ENCODE data around the gene PLPP3.
A peak's percentile ranks its signal among the peaks of the same experiment; 100 is the strongest.

PLPP3 gene

DNA sequence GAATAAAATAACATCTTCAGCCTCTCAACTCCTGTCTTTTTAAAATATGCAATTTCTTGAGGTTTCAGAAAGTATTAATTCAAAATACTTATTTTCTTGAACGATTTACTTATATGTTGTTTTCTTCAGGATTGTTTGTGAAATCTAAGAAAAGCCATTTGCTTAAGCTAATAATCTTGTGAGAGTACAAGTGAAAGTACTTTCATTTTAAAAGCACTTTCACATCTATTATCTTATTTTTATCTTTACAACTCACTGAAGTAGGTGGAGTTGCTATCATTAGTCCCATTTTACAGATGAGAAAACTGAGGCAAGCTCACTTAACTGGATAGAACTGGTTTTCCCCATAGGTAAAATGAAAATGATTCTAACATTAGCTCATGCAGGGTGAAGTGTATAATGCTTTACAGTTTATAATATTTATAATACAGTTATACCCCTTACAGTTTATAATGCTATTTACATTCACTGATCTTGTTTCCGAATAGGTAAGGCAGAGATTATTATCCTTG lies 4.7 kb upstream of the PLPP3 start:
- Mint-ChIP-seq H3K9me3 (no peaks in the 10 kb centered on the region), H3K36me3 (no peaks in the 10 kb centered on the region), H3K4me3 (no peak overlapping the region), H3K27ac (no peak overlapping the region), H3K4me1 (no peaks in the 10 kb centered on the region), H3K27me3 (peaks cover 13% of the 10 kb centered on the region)

DNA sequence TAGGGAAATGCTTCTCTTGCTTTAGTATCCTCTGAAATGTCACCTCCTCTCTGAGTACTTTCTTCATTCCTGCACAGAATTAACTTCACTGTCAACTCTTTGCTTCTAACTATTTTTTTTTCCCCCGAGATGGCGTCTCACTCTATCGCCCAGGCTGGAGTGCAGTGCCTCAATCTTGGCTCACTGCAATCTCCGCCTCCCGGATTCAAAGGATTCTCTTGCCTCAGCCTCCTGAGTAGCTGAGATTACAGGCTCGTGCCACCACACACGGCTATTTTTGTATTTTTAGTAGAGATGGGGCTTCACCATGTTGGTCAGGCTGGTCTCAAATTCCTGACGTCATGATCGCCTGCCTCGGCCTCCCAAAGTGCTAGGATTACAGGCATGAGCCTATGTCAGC lies 1.4 kb upstream of the PLPP3 start:
- no peak overlapping the region for H3K4me3 Mint-ChIP-seq
- no peaks in the 10 kb centered on the region for H3K4me1 Mint-ChIP-seq
- H3K36me3 Mint-ChIP-seq, result no peaks in the 10 kb centered on the region
- H3K27me3 Mint-ChIP-seq, result peaks cover 28% of the 10 kb centered on the region
- H3K9me3 Mint-ChIP-seq, result no peaks in the 10 kb centered on the region
- H3K27ac Mint-ChIP-seq, result no peak overlapping the region

DNA sequence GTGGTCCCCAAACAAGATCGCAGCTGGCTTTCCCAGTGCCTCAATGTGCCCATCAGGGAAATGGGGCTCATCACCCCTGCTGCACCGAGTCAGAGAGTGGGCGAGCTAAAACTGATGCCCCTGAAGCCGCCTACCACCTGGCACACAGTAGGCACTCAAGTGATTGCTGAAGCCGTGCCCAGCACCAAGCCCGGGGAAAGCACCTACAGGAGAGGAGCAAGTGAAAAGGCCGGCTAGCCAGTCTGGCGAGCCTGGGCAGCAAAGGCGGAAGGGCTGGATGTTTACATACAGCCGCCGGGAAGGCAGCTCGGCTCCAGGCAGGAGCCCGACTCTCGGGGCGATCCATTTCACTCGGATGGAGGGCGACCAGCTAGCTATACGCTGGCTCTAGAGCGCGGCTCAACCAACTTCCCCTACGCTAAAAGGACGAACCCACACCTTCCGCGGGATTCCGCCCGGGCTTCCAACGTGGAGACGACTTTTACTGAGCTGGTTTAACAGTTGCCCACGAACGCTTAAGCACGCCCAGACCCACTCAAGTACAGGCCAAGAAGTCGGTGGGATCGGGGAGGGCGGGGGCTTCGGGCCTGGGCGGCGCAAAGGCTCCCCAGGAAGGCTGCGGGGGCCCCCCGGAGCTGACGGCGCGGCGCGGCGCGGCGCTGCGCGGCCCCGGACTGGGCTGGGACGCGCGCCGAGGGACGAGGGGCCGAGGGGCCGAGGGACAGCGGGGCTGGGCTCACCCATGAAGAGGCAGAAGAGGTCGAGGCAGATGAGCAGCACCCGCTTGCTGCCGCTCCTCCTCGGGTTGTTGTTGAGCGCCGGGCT lies 1.0 kb downstream of the PLPP3 start:
- Mint-ChIP-seq H3K9me3 (no peaks in the 10 kb centered on the region), H3K4me1 (no peaks in the 10 kb centered on the region), H3K27ac (no peak overlapping the region), H3K4me3 (peak overlapping the region; percentile 39), H3K27me3 (peaks cover 30% of the 10 kb centered on the region), H3K36me3 (no peaks in the 10 kb centered on the region)

DNA sequence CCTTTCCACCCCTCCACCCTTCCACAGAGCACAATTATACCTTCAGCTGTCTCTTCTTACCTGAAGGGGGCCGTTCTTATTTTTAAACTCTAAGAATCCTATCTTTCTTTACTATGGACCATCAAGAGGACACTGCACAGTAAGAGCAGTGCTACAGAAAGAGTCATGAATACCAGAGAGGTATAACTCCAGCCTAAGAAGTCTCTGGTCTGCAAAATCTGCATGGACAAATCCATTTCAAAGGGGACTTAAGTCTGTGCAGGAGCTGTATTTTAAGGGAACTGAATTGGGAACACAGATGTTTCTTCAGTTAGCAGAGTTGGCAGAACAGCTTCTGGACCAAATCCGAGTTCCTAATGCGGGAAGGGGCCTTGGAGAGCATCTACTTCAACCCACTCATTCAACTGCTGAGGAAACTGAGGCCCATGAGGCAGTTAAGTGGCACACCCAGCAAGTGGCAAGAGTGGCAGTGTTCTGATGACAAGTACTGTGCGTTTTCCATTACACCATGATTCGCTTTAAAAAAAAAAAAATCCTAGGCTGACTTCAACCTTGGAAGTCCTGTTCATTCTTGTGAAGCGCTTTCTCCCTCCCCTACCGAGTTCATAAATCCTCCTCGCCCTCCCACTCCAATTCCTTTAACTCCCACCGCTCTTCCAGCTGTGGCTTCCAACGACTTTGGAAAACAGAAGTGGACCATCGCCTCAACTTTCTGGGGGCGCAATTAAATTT lies 1.8 kb downstream of the PLPP3 start:
- Mint-ChIP-seq H3K27me3 (peaks cover 31% of the 10 kb centered on the region), H3K36me3 (no peaks in the 10 kb centered on the region), H3K27ac (no peak overlapping the region), H3K9me3 (no peaks in the 10 kb centered on the region), H3K4me3 (no peak overlapping the region), H3K4me1 (no peaks in the 10 kb centered on the region)

DNA sequence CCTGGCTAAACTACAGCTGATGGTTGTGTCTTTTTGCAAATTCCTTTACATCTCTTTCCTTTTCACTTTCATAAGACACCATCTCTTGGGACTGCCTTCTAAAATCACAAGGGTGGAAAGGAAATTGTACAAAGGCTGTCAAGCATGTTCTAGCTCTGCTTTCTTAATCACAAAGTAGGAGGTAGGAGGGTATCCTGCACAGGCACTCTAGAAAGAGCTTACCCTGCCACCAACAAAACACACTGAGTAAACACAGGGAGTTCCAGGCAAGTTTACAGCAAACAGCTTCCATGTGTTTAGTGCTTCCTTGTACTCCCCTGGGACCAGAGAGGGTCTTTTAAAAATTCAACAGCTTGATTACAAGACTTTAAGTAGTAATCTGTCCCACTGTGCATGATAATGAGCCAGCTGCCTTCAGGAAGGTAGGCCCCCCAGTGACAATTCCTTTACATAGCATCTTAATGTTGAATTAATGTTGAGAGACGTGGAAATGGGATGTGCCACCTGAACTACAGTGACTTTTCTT lies 2.4 kb downstream of the PLPP3 start:
- Mint-ChIP-seq H3K36me3 (no peaks in the 10 kb centered on the region), H3K27me3 (peaks cover 32% of the 10 kb centered on the region), H3K9me3 (no peaks in the 10 kb centered on the region), H3K27ac (no peak overlapping the region), H3K4me3 (no peak overlapping the region), H3K4me1 (no peaks in the 10 kb centered on the region)

DNA sequence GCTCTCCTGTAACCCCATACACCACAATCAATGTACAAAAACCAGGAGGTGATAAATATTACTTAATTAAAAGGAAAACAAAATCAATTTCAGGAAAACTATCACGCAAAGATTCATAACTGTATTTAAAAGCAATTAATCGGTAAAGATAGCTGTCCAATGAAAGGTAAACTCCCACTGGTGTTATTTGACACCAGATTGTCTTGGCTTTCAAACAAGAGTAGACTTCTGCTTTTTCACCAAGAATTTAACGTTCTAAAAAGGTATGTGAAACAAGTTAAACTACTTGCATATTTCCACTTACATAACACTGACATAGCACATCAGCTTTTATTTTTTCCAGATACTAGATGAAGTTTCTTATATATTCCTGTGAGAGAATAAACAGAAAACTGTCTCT lies 3.5 kb downstream of the PLPP3 start:
- peaks cover 32% of the 10 kb centered on the region for H3K27me3 Mint-ChIP-seq
- H3K4me3 Mint-ChIP-seq, result no peak overlapping the region
- no peak overlapping the region for H3K27ac Mint-ChIP-seq
- no peaks in the 10 kb centered on the region for H3K36me3 Mint-ChIP-seq
- H3K4me1 Mint-ChIP-seq, result no peaks in the 10 kb centered on the region
- H3K9me3 Mint-ChIP-seq, result no peaks in the 10 kb centered on the region

DNA sequence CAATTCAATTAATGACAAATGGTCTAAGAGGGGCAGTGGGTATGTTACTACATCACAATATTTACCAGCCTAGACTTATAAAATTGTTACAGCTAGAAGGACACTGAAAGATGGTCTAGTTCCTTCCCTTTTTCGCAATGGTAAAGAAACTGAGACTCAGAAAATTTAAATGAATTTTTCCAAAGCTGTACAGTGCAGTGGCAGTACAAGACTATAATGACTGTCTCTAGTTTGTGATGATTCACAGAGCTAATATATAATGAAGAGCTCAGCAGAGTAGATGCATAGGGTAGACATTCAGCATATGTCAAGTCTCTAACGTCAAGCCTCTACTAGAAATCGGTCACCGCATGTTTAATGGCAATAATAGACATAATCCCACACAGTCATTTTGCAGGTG lies 4.6 kb downstream of the PLPP3 start:
- Mint-ChIP-seq H3K27ac (no peak overlapping the region), H3K36me3 (no peaks in the 10 kb centered on the region), H3K9me3 (no peaks in the 10 kb centered on the region), H3K4me3 (no peak overlapping the region), H3K4me1 (no peaks in the 10 kb centered on the region), H3K27me3 (peaks cover 24% of the 10 kb centered on the region)

DNA sequence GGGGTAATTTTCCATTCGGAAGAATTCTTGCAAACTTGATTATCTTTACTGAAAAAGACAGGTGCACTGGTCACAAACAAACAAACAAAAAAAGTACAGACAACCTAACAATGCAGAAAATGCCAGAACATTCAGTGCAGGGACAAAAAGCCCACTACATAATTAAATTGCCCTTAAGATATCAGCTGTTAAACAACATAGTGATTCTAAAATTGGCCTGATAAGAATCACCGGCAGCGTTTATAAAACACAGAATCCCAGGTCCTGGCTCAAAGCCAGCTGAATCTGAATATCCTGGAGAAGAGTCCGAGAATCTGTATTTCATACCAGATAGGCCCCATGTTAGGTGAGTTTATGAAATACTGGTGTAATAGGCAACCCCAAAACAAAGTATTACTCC lies 6.1 kb downstream of the PLPP3 start:
- Mint-ChIP-seq H3K4me1 (no peaks in the 10 kb centered on the region), H3K9me3 (no peaks in the 10 kb centered on the region), H3K36me3 (no peaks in the 10 kb centered on the region), H3K27me3 (peaks cover 19% of the 10 kb centered on the region), H3K27ac (no peak overlapping the region), H3K4me3 (no peak overlapping the region)

DNA sequence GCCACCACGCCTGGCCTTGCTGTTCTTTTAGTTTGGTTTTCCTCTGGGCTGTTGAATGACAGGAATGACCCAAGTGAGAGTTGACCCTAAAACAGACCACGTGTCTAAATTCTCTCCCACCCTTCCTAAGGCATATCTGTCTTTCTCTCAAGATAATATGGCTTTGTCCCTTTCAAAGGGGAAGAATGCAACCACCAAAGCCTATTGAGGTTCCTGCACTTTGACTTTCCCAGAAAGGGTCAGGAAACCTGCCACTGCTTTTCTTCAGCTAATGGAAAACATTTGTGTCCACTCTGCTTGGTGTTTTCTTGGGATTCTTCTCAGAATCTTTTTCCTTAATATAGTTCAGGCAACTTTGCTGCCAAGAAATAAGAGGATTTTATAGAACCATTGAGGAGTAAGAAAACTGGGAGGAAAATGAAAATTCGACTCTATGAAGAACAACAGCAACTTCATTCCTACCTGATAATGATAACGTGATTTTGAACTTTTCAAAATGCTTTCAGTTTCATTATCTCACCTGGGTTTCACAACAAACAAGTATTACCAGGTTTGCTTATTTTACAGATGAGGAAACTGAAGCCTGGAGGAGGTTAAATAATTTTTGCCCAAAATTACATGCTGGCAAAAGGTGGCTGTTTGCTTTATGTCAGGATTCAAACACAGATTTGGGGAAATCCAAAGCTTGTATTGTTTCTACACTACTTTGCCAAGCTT lies 6.9 kb downstream of the PLPP3 start:
- Mint-ChIP-seq H3K4me3 (no peak overlapping the region), H3K4me1 (no peaks in the 10 kb centered on the region), H3K9me3 (no peaks in the 10 kb centered on the region), H3K27ac (no peak overlapping the region), H3K27me3 (peaks cover 12% of the 10 kb centered on the region), H3K36me3 (no peaks in the 10 kb centered on the region)

DNA sequence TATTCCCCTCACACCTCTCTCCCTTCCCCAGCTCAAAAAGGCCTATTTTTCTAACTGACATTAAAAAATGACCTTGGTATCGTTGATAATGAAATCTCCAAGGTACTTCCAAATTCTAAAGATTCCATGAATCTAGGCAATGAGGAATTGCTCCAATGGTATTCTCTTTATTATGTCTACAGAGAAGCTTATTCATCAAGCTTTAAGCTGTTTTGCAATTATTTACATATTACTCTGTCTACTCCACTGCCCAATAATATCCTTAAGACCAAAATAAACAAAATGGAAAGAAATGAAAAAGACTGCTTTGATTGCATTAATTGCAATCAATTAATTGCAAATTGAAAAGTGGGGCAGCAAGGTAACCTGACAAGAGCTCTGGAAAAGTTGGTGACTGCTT lies 7.9 kb downstream of the PLPP3 start:
- no peaks in the 10 kb centered on the region for H3K4me1 Mint-ChIP-seq
- H3K9me3 Mint-ChIP-seq, result no peaks in the 10 kb centered on the region
- no peak overlapping the region for H3K27ac Mint-ChIP-seq
- no peak overlapping the region for H3K4me3 Mint-ChIP-seq
- no peaks in the 10 kb centered on the region for H3K36me3 Mint-ChIP-seq
- peaks cover 4% of the 10 kb centered on the region for H3K27me3 Mint-ChIP-seq

DNA sequence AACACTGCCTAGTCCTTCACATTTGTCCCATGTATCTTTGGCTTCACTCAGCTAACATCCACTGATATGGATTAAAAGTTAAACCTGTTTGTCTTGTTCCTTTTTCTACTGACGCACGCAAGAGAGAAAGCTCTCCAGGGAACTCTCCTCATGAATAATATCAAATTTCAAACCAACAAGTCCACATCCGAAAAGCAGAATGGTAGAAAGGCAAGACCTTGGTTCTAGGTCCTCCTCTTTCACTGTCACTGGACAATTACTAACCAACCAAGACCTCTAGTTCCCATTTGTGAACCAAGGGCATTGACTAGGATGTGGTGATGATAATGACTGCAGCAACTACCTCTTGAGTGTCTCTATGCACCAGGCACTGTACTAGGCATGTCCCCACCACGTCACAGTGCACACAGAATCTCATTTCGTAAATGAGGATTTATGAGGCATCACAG lies 8.4 kb downstream of the PLPP3 start:
- no peak overlapping the region for H3K27ac Mint-ChIP-seq
- peaks cover 4% of the 10 kb centered on the region for H3K27me3 Mint-ChIP-seq
- no peaks in the 10 kb centered on the region for H3K4me1 Mint-ChIP-seq
- H3K4me3 Mint-ChIP-seq, result no peak overlapping the region
- no peaks in the 10 kb centered on the region for H3K9me3 Mint-ChIP-seq
- no peaks in the 10 kb centered on the region for H3K36me3 Mint-ChIP-seq

DNA sequence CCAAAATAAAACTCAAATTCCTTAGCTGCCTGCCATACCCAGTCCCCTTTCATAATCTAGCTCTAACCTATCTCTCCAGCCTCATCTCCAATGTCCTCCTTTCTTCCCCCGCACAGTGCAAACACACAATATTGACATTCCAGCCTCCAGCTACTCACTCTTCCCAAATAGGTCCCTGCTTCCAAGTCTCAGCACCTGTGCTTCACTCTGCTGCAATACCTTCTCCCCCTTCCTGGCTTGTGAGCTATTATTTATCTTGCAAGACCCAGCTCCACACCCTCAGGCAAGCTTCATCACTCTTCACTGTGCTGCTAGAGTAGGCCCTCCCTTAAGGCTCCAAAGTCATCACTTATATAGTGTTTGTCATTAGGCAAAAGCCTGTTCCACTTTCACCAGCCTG lies 9.7 kb downstream of the PLPP3 start:
- Mint-ChIP-seq H3K4me1 (no peaks in the 10 kb centered on the region), H3K9me3 (no peaks in the 10 kb centered on the region), H3K4me3 (no peak overlapping the region), H3K27me3 (peaks cover 2% of the 10 kb centered on the region), H3K36me3 (no peaks in the 10 kb centered on the region), H3K27ac (no peak overlapping the region)

DNA sequence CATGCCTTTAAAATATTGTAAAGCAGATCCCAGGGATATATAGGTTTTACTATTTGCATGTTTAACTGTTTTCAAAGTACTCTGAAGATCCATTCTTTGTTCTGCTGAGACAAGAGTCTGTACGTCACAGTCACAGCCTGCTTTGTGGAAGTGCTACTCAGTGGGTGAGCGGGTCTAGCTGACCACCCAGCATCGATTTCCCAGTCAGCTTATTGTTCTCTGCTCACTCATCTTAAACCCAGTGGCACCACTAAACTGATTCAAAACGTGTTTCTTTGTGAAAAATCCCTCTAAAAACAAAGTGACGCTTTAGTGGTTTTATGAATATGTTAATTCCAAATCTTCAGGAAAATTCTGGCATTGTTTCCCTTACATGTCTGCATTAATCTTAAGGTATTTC lies 12.4 kb downstream of the PLPP3 start:
- Mint-ChIP-seq H3K9me3 (no peaks in the 10 kb centered on the region), H3K36me3 (no peaks in the 10 kb centered on the region), H3K27ac (no peak overlapping the region), H3K4me3 (no peak overlapping the region), H3K4me1 (no peaks in the 10 kb centered on the region), H3K27me3 (no peaks in the 10 kb centered on the region)

DNA sequence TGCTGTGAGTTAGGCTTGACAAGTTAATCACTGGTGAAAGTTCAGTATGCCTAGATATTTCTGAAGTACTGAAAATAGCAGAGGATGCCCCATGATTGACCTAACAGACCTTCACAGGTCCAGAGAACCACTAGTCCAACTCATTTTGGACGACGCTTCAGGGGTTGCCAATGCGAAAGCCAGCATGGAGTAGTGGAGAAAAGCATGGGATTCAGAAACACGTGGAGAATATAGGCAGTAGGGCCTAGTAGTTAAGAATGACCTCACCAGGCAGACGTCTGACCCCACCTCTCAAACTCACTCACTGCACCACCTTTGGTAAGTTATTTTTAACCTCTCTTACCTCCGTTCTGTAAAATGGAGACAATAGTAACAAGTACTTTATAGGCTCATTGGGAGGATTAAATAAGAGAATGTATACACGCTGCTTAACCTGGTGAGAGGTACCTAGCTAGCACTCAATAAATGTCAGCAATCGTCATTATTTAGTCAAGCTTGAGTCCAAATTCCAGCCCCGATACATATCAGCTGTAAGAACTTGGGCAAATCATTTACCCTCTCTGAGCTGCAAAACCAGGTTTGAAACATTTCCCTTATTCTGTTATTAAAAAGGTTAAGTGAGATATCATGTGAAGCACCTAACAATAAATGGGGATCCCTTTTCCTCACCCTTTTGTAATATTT lies 13.2 kb downstream of the PLPP3 start:
- Mint-ChIP-seq H3K4me1 (no peaks in the 10 kb centered on the region), H3K9me3 (no peaks in the 10 kb centered on the region), H3K27ac (no peak overlapping the region), H3K36me3 (no peaks in the 10 kb centered on the region), H3K27me3 (no peaks in the 10 kb centered on the region), H3K4me3 (no peak overlapping the region)

DNA sequence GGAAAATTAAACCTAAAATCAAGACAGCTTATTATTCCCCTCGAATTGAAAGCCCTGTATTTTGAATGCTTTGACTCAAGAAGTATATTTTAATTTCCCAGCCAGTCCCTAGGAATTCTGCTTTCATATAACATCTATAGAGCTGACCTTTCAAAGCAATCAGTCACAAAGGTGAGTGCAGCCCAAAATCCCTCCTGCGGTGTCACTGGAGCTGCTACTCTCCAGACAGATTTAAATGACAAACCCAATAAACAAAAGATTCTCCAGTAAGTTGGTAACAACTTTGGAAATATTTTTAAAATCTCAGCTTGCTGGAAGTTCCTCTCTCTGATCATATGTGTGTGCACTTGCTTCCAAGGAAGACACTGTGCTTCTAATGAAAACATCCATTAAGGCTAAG lies 14.7 kb downstream of the PLPP3 start:
- Mint-ChIP-seq H3K4me3 (no peak overlapping the region), H3K27ac (no peak overlapping the region), H3K36me3 (no peaks in the 10 kb centered on the region), H3K27me3 (no peaks in the 10 kb centered on the region), H3K9me3 (no peaks in the 10 kb centered on the region), H3K4me1 (no peaks in the 10 kb centered on the region)
